NCI-H82 (cell line): Measurements from ENCODE around the gene SIAE.

ENCODE experiments used
- DNase-seq: peaks from one replicate; lab custom pipeline; 2025; lab: John Stamatoyannopoulos, UW

Gene SIAE

GRCh38 chr11:124663861-124664260 lies 9.7 kb downstream of the SIAE start:
- DNase-seq = no peak

- no peak for DNase-seq
Observed at GRCh38 chr11:124662106-124662505, 11.4 kb downstream of the SIAE start.

- DNase-seq = no peak
Observed at GRCh38 chr11:124661553-124661952, 12.0 kb downstream of the SIAE start.

- DNase-seq = no peak
Observed at GRCh38 chr11:124658986-124659385, 14.6 kb downstream of the SIAE start.

GRCh38 chr11:124658501-124658900 lies 15.0 kb downstream of the SIAE start:
- no peak for DNase-seq

GRCh38 chr11:124657904-124658303 lies 15.6 kb downstream of the SIAE start:
- DNase-seq = no peak

- peak; percentile 36 for DNase-seq
Observed at GRCh38 chr11:124656774-124657630, 16.5 kb downstream of the SIAE start.

GRCh38 chr11:124648610-124649009 lies 24.9 kb downstream of the SIAE start:
- no peak for DNase-seq

- no peak for DNase-seq
Observed at GRCh38 chr11:124646148-124646547, 27.4 kb downstream of the SIAE start.

- DNase-seq = peak; percentile 79
Observed at GRCh38 chr11:124644426-124645280, 28.9 kb downstream of the SIAE start.

GRCh38 chr11:124643605-124644425 lies 29.7 kb downstream of the SIAE start:
- no peak for DNase-seq

GRCh38 chr11:124643042-124643604 lies 30.4 kb downstream of the SIAE start:
- no peak for DNase-seq

- no peak for DNase-seq
Observed at GRCh38 chr11:124642628-124643027, 30.9 kb downstream of the SIAE start.

- peak; percentile 44 for DNase-seq
Observed at GRCh38 chr11:124640666-124641065, 32.9 kb downstream of the SIAE start.

GRCh38 chr11:124639186-124639585 lies 34.4 kb downstream of the SIAE start:
- DNase-seq = no peak

GRCh38 chr11:124638500-124638899 lies 35.0 kb downstream of the SIAE start:
- no peak for DNase-seq

GRCh38 chr11:124635932-124636331 lies 37.6 kb downstream of the SIAE start:
- no peak for DNase-seq

- no peak for DNase-seq
Observed at GRCh38 chr11:124633355-124633754, 40.2 kb downstream of the SIAE start.

GRCh38 chr11:124629961-124630360 lies 43.6 kb downstream of the SIAE start:
- DNase-seq = peak; percentile 17

GRCh38 chr11:124627546-124627945 lies 46.0 kb downstream of the SIAE start:
- DNase-seq = no peak

- DNase-seq = no peak
Observed at GRCh38 chr11:124625504-124626168, 47.9 kb downstream of the SIAE start.
